Small intestine (tissue), 4 donors: ENCODE measurements around the gene RGS13. TPM values are rescaled to one million over a fixed set of nuclear protein-coding genes. Genes with fewer than 3 reads are reported as not detected.

Experiments
- polyA plus RNA-seq, 4 donors: library from polyadenylated mRNA; stranded (reverse) in 3 of 4; unstranded in 1 of 4; fragments of 200-250 nt in 3 of 4; fragments of 120-200 nt in 1 of 4; gene quantifications; one replicate each; pipeline versions ENCODE4 v1.2.1 to v1.2.3, GENCODE V29; 2013
- donor health status: healthy with polysubstance abuse.
- donor health status: Bipolar disorder and iron deficiency.
- donor health status: healthy.

Gene RGS13
- polyA plus RNA-seq, 4 donors, result 3.8 to 14.6 (median 9.2) TPM

Other genes starting within 250 kb of the RGS13 start
- 10 to 100 TPM in 3 of 4 donors, 1 to 10 TPM in 1; 3.4 to 31.6 (median 19.8) TPM for gene RGS1, start 60.4 kb upstream of the RGS13 start, polyA plus RNA-seq
- gene RGS2, start 172.9 kb downstream of the RGS13 start, polyA plus RNA-seq, result 100 to 1,000 TPM; 100 to 573 (median 352) TPM